ENCODE results near the gene RSPH10B. TPM values are rescaled to one million over a fixed set of nuclear protein-coding genes. Genes with fewer than 3 reads are reported as not detected.
"Not testable (repeated sequence)": the region's sequence is repeated elsewhere in the genome, so short reads cannot be mapped to it uniquely, and the experiment has no call there.

Gene RSPH10B
- total RNA-seq, 2 experiments from 2014 or later: 0.59 TPM; not detected in 1

GRCh38 chr7:6008668-6009611 lies 38.5 kb upstream of the RSPH10B start, which contains the start of the genes AIMP2 and PMS2:
Gene AIMP2 (plus strand): TSS chr7:6009272. CDS start chr7:6009364, 92 bp downstream.
Gene PMS2 (minus strand): TSS chr7:6009049. CDS start chr7:6009019, 30 bp downstream.
- Mint-ChIP-seq H3K9me3 (no peaks in the 10 kb centered on the region), H3K4me3 (peak within 1 kb of the TSS; percentile 88), H3K36me3 (ENCODE audit: low read depth) (peaks cover 31% of the 10 kb centered on the region), H3K4me1 (ENCODE audit: low read depth) (peaks cover 42% of the 10 kb centered on the region), H3K27ac (peak within 1 kb of the TSS; percentile 91), H3K27me3 (no peaks in the 10 kb centered on the region)
- peak; percentile 92 for ATAC-seq
- DNase-seq: peak; percentile 99
- TF ChIP-seq CTCF (IDR thresholded peaks at IDR 0.05): no peak
- ChIA-PET POLR2A (interaction anchor here (0.6 to 1.6 kb wide), 7 partner anchors 8 to 121 kb away, joined by 3 to 7 read pairs (median 4); no protein-coding TSS in a partner anchor), CTCF (interaction anchor here (0.7 to 1.4 kb wide), 3 partner anchors 12 to 153 kb away, joined by 3 to 4 read pairs (median 3); no protein-coding TSS in a partner anchor)
- intact Hi-C loops (cut with micrococcal nuclease): no loop called here

- H3K4me1 Mint-ChIP-seq (ENCODE audit: low read depth): peaks cover 39% of the 10 kb centered on the region
- ATAC-seq; H3K27me3 Mint-ChIP-seq; intact Hi-C loops (cut with micrococcal nuclease); H3K9me3 Mint-ChIP-seq: not testable (repeated sequence)
- H3K36me3 Mint-ChIP-seq (ENCODE audit: low read depth): peaks cover 30% of the 10 kb centered on the region
- POLR2A ChIA-PET: interaction anchor here (0.5 to 1.7 kb wide), 6 partner anchors 10 to 467 kb away, joined by 3 to 5 read pairs (median 3); no protein-coding TSS in a partner anchor
- H3K27ac Mint-ChIP-seq: peak overlapping the region; percentile 91
- peak; percentile 29 for DNase-seq
- H3K4me3 Mint-ChIP-seq: peak overlapping the region; percentile 88
- CTCF ChIA-PET: interaction anchor here (1.1 kb wide), 1 partner anchor 11 kb away, joined by 4 read pairs; no protein-coding TSS in a partner anchor
Observed at GRCh38 chr7:6007835-6008590, 37.5 kb upstream of the RSPH10B start.

- no peak for DNase-seq
- H3K27me3 Mint-ChIP-seq: no peaks in the 10 kb centered on the region
- peak overlapping the region; percentile 88 for H3K4me3 Mint-ChIP-seq
- intact Hi-C loops (cut with micrococcal nuclease): no loop called here
- TF ChIP-seq CTCF (IDR thresholded peaks at IDR 0.05): no peak
- H3K36me3 Mint-ChIP-seq (ENCODE audit: low read depth): peaks cover 27% of the 10 kb centered on the region
- peak overlapping the region; percentile 91 for H3K27ac Mint-ChIP-seq
- ATAC-seq: no peak
- H3K9me3 Mint-ChIP-seq: no peaks in the 10 kb centered on the region
- POLR2A ChIA-PET: interaction anchor here (1.7 kb wide), 1 partner anchor 18 kb away, joined by 3 read pairs; no protein-coding TSS in a partner anchor
- CTCF ChIA-PET: interaction anchor here (1.0 kb wide), 1 partner anchor 10 kb away, joined by 4 read pairs; no protein-coding TSS in a partner anchor
- peaks cover 34% of the 10 kb centered on the region for H3K4me1 Mint-ChIP-seq (ENCODE audit: low read depth)
Observed at GRCh38 chr7:6007386-6007785, 36.9 kb upstream of the RSPH10B start.

- Mint-ChIP-seq H3K27me3 (no peaks in the 10 kb centered on the region), H3K36me3 (ENCODE audit: low read depth) (peaks cover 28% of the 10 kb centered on the region), H3K4me3 (no peak overlapping the region), H3K4me1 (ENCODE audit: low read depth) (no peaks in the 10 kb centered on the region), H3K27ac (no peak overlapping the region), H3K9me3 (no peaks in the 10 kb centered on the region)
- ChIA-PET POLR2A (interaction anchor here (0.7 to 1.6 kb wide), 2 partner anchors 30 to 141 kb away, joined by 3 to 4 read pairs; no protein-coding TSS in a partner anchor), CTCF (interaction anchor here (0.9 to 1.5 kb wide), 10 partner anchors 10 to 327 kb away, joined by 3 to 8 read pairs (median 4); no protein-coding TSS in a partner anchor)
- peak; percentile 63 for TF ChIP-seq CTCF (IDR thresholded peaks at IDR 0.05)
- intact Hi-C loops (cut with micrococcal nuclease): no loop called here
- peak; percentile 54 for DNase-seq
- peak; percentile 47 for ATAC-seq
Observed at GRCh38 chr7:5997210-5997808, 26.8 kb upstream of the RSPH10B start.

GRCh38 chr7:5987061-5987460 lies 16.6 kb upstream of the RSPH10B start:
- H3K9me3 Mint-ChIP-seq; H3K27me3 Mint-ChIP-seq; H3K4me3 Mint-ChIP-seq; ATAC-seq; POLR2A ChIA-PET; H3K27ac Mint-ChIP-seq; intact Hi-C loops (cut with micrococcal nuclease); DNase-seq; CTCF ChIA-PET; H3K4me1 Mint-ChIP-seq (ENCODE audit: low read depth): not testable (repeated sequence)
- H3K36me3 Mint-ChIP-seq (ENCODE audit: low read depth): peaks cover 33% of the 10 kb centered on the region

GRCh38 chr7:5979680-5980314 lies 9.3 kb upstream of the RSPH10B start:
- H3K9me3 Mint-ChIP-seq; H3K27me3 Mint-ChIP-seq; CTCF ChIA-PET; intact Hi-C loops (cut with micrococcal nuclease); ATAC-seq; DNase-seq; H3K27ac Mint-ChIP-seq; H3K4me3 Mint-ChIP-seq; H3K4me1 Mint-ChIP-seq (ENCODE audit: low read depth): not testable (repeated sequence)
- peaks cover 17% of the 10 kb centered on the region for H3K36me3 Mint-ChIP-seq (ENCODE audit: low read depth)
- POLR2A ChIA-PET: interaction anchor here (1.2 kb wide), 1 partner anchor 306 kb away, joined by 3 read pairs; no protein-coding TSS in a partner anchor

GRCh38 chr7:5973580-5973979 lies 3.1 kb upstream of the RSPH10B start:
- H3K4me3 Mint-ChIP-seq; DNase-seq; POLR2A ChIA-PET; H3K27me3 Mint-ChIP-seq; ATAC-seq; H3K9me3 Mint-ChIP-seq; H3K4me1 Mint-ChIP-seq (ENCODE audit: low read depth); intact Hi-C loops (cut with micrococcal nuclease); H3K36me3 Mint-ChIP-seq (ENCODE audit: low read depth); CTCF ChIA-PET; H3K27ac Mint-ChIP-seq: not testable (repeated sequence)

Data from activated CD8-positive, alpha-beta T cell treated with anti-CD3 and anti-CD28 coated beads for 36 hours (primary cell).